Endothelial cell of umbilical vein (primary cell): ENCODE measurements around the gene AK5. TPM values are rescaled to one million over a fixed set of nuclear protein-coding genes. Genes with fewer than 3 reads are reported as not detected.

Experiments
- BruUV-seq: library from RNA; stranded (reverse); fragments of 400-500 nt; replicated peaks from 2 replicates; lab custom pipeline; 2021; lab: Mats Ljungman, UMichigan
- CTCF ChIA-PET: fragments of 300-600, 350-600 bp; sonication (Branson Sonifier 250); formaldehyde crosslinking; loops from one replicate; lab custom pipeline; 2021; ENCODE audit warnings: antibody characterized with exemption, inconsistent platforms; lab: Charles Lee
- POLR2A ChIA-PET: fragments of 300-600, 350-600 bp; sonication (Branson Sonifier 250); formaldehyde crosslinking; loops from one replicate; lab custom pipeline; 2021; ENCODE audit warnings: antibody characterized with exemption, inconsistent platforms; lab: Charles Lee
- DNase-seq: peaks from one replicate; pipeline ENCODE4 v3.0.0-alpha.2; 2011; ENCODE audit warnings: low read depth, low spot score
- FAIRE-seq: peaks from 2 replicates; lab custom pipeline; 2011; peaks lifted over from hg19 to GRCh38; lab: Jason Lieb, UNC
- H2AFZ ChIP-seq: 2 replicates; pipeline ENCODE4 v1.6.0; 2012; ENCODE audit warnings: low read depth, low read length, control low read depth, inconsistent platforms
- H3K27ac ChIP-seq: 2 replicates; pipeline ENCODE4 v1.5.1; 2011; ENCODE audit warnings: low read depth, mild to moderate bottlenecking, control low read depth, low read length, moderate library complexity; ENCODE audit not compliant: insufficient read depth
- H3K27me3 ChIP-seq, 2 experiments: 2 replicates each; pipeline versions ENCODE4 v1.6.0 to v1.6.1; 2011; ENCODE audit warnings: low read length in 2 of 2, mixed read lengths in 1 of 2; ENCODE audit not compliant: control insufficient read depth in 2 of 2, insufficient read depth in 2 of 2
- H3K36me3 ChIP-seq, 2 experiments: 2 replicates in 1 of 2; 3 replicates in 1 of 2; pipeline ENCODE4 v1.5.1; 2011; ENCODE audit warnings: low read length in 2 of 2, mild to moderate bottlenecking in 1 of 2, moderate library complexity in 1 of 2; ENCODE audit not compliant: control insufficient read depth in 2 of 2, insufficient read depth in 2 of 2; ENCODE audit errors: extremely low read depth in 1 of 2
- H3K4me1 ChIP-seq: 3 replicates; pipeline ENCODE4 v1.5.1; 2011; ENCODE audit warnings: mild to moderate bottlenecking, low read length; ENCODE audit not compliant: control insufficient read depth, insufficient read depth; ENCODE audit errors: extremely low read depth
- H3K4me2 ChIP-seq: 2 replicates; pipeline ENCODE4 v1.6.1; 2011; ENCODE audit warnings: low read length, control low read depth, mixed read lengths; ENCODE audit not compliant: insufficient read depth
- H3K4me3 ChIP-seq, 3 experiments: fragments of 200-600 bp in 1 of 3; sonication (generic), shearing (Covaris generic) in 1 of 3; replicated peaks in 1 of 3; 2 replicates each; pipeline ENCODE4 v1.5.1; 2011 to 2016; ENCODE audit warnings: control low read depth in 3 of 3, low read length in 3 of 3, mild to moderate bottlenecking in 2 of 3, inconsistent platforms in 1 of 3, low read depth in 1 of 3, moderate library complexity in 1 of 3; ENCODE audit not compliant: insufficient read depth in 1 of 3
- H3K79me2 ChIP-seq: 2 replicates; pipeline ENCODE4 v1.6.0; 2012; ENCODE audit warnings: low read length, inconsistent platforms; ENCODE audit not compliant: control insufficient read depth, insufficient read depth
- H3K9ac ChIP-seq: replicated peaks from 2 replicates; pipeline ENCODE3; 2011; ENCODE audit warnings: low read length, control low read depth; ENCODE audit not compliant: insufficient read depth; ENCODE audit errors: extremely low read depth
- H3K9me1 ChIP-seq: replicated peaks from 3 replicates; pipeline ENCODE4 v1.6.0; 2011; ENCODE audit warnings: mild to moderate bottlenecking, low read length; ENCODE audit not compliant: control insufficient read depth, insufficient read depth; ENCODE audit errors: extremely low read depth
- H3K9me3 ChIP-seq: replicated peaks from 2 replicates; pipeline ENCODE4 v1.5.1; 2012; ENCODE audit warnings: low read length, inconsistent platforms; ENCODE audit not compliant: control insufficient read depth, insufficient read depth
- H4K20me1 ChIP-seq: replicated peaks from 2 replicates; pipeline ENCODE3; 2011; ENCODE audit warnings: mild to moderate bottlenecking, low read length; ENCODE audit not compliant: control insufficient read depth, insufficient read depth; ENCODE audit errors: extremely low read depth
- EZH2 ChIP-seq: IDR thresholded peaks from 2 replicates; pipeline ENCODE4 v1.6.1; 2012; ENCODE audit warnings: borderline replicate concordance, low read depth, mild to moderate bottlenecking, moderate library complexity, low read length, inconsistent platforms; ENCODE audit not compliant: severe bottlenecking
- GATA2 ChIP-seq: IDR thresholded peaks from 2 replicates; pipeline ENCODE4 v1.7.0; 2011; ENCODE audit warnings: low read depth, mild to moderate bottlenecking, moderate library complexity, mixed read lengths, low read length; ENCODE audit not compliant: insufficient read length, insufficient read depth
- MAX ChIP-seq: IDR thresholded peaks from 2 replicates; pipeline ENCODE4 v1.6.1; 2011; ENCODE audit not compliant: insufficient read depth, insufficient read length
- MYC ChIP-seq: IDR thresholded peaks from one replicate; pipeline ENCODE4 v1.6.1; 2011; ENCODE audit warnings: mild to moderate bottlenecking, low read depth, low read length
- POLR2A ChIP-seq: IDR thresholded peaks from 2 replicates; pipeline ENCODE4 v1.6.1; 2012; ENCODE audit warnings: low read depth, mild to moderate bottlenecking, control low read depth, low read length
- dilution Hi-C: fragments of 300-500 bp; cut with MboI; formaldehyde crosslinking; loops from one replicate; pipeline ENCODE4 v1.15.0; 2019; ENCODE audit warnings: low sequenced_read_pairs; ENCODE audit not compliant: extremely low pct_ligation_motif_present
- intact Hi-C: fragments of 100-400 bp; cut with micrococcal nuclease; formaldehyde crosslinking; loops from one replicate; pipeline ENCODE4 v1.10.0; 2022
- polyA plus RNA-seq, 4 experiments: library from polyadenylated mRNA; depleted of rRNA in 3 of 4; stranded (reverse) in 3 of 4; unstranded in 1 of 4; fragments of >200 nt; gene quantifications; 2 replicates each; pipeline versions ENCODE4 v1.2.1 to v1.2.3, GENCODE V29; 2011 to 2012; ENCODE audit warnings: missing spikeins in 1 of 4
- total RNA-seq: library from RNA; stranded (reverse); gene quantifications from 2 replicates; pipeline ENCODE4 v1.2.3, GENCODE V29; 2021
- TF ChIP-seq, protein P1 (sequence below), 2 donors: IDR thresholded peaks; 1 replicate in 1 of 2; 2 replicates in 1 of 2; pipeline ENCODE4 v1.5.1; 2011; ENCODE audit warnings: low read length in 2 of 2, mild to moderate bottlenecking in 2 of 2, moderate library complexity in 2 of 2, control low read depth in 1 of 2, inconsistent platforms in 1 of 2, low read depth in 1 of 2; ENCODE audit not compliant: insufficient read depth in 1 of 2; ENCODE audit errors: extremely low read depth in 1 of 2

AK5 gene
- total and polyA plus RNA-seq, 2 donors (not counting 3 experiments of a cell fraction or from before 2014, with no cell fraction given), result 5.0 to 7.5 TPM

DNA sequence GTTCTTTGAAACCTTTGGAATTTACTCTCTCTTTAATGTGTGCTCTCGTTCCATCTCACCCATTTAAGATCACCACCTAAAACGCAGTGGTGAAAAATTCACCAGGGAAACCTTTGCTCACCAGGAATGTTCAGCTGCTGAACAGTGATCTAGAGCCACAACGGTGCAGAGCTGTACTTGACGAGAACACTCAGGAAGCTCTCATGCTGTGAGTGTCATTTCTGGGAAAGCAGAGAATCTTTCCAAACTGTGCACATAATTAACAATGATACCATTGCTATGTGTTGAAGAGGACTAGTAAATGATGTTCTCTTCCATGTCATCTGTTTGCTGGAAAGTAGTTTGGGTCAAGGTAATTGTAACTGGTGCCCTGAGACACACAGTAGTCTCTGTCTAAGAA lies 283.5 kb downstream of the AK5 start:
- Histone ChIP-seq H3K9ac (no peak overlapping the region), H3K4me1 (peaks cover 2% of the 10 kb centered on the region), H3K27ac (no peak overlapping the region), H3K9me3 (no peaks in the 10 kb centered on the region), H3K4me2 (no peak overlapping the region), H3K27me3 (no peaks in the 10 kb centered on the region), H2AFZ (no peak overlapping the region), H3K79me2 (no peaks in the 10 kb centered on the region), H3K36me3 (peaks cover 8 to 17% of the 10 kb centered on the region in 2 experiments), H3K9me1 (no peaks in the 10 kb centered on the region), H4K20me1 (no peaks in the 10 kb centered on the region), H3K4me3 (no peak overlapping the region)
- CTCF ChIA-PET, result interaction anchor here (3.4 kb wide), 1 partner anchor 9 kb away, joined by 12 read pairs; no protein-coding TSS in a partner anchor
- no peak for TF ChIP-seq POLR2A
- no peak for TF ChIP-seq MYC
- no peak for TF ChIP-seq GATA2
- no peak for TF ChIP-seq MAX
- DNase-seq, result no peak
- no TSS peak for BruUV-seq
- POLR2A ChIA-PET, result no interaction called here
- dilution Hi-C loops, result no loop called here
- no peak for FAIRE-seq
- intact Hi-C loops, result no loop called here

DNA sequence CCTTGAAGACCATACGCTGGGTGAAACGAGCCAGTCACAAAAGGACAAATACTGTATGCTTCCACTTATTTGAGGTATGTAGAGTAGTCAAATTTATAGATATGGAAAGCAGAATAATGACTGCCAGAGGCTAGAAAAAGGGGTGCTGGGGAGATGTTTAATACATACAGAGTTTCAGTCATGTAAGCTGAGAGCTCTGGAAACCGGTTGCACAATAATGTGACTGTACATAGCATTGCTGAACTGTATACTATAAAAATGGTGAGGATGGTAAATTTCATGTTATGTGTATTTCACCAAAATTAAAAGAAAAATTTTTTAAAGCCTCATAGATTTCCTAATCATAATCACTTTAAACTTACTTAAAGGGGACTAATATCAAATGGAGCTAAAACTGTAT lies 289.8 kb downstream of the AK5 start:
- CTCF ChIA-PET, result no interaction called here
- POLR2A ChIA-PET, result no interaction called here

More for the DNA sequence above, 289.8 kb downstream of the AK5 start:
- dilution Hi-C loops (no loop called here), intact Hi-C loops (no loop called here)
- Histone ChIP-seq H3K27me3 (no peaks in the 10 kb centered on the region), H3K27ac (no peak overlapping the region), H3K4me3 (no peak overlapping the region), H3K36me3 (peaks cover 3 to 14% of the 10 kb centered on the region in 2 experiments), H3K9me3 (no peaks in the 10 kb centered on the region), H3K79me2 (no peaks in the 10 kb centered on the region), H3K4me1 (no peaks in the 10 kb centered on the region), H4K20me1 (no peaks in the 10 kb centered on the region), H3K9me1 (no peaks in the 10 kb centered on the region), H3K9ac (no peak overlapping the region), H3K4me2 (no peak overlapping the region), H2AFZ (no peak overlapping the region)
- FAIRE-seq (no peak), DNase-seq (no peak)
- TF ChIP-seq GATA2 (no peak), EZH2 (no peak)
- TF ChIP-seq, protein P1, sequence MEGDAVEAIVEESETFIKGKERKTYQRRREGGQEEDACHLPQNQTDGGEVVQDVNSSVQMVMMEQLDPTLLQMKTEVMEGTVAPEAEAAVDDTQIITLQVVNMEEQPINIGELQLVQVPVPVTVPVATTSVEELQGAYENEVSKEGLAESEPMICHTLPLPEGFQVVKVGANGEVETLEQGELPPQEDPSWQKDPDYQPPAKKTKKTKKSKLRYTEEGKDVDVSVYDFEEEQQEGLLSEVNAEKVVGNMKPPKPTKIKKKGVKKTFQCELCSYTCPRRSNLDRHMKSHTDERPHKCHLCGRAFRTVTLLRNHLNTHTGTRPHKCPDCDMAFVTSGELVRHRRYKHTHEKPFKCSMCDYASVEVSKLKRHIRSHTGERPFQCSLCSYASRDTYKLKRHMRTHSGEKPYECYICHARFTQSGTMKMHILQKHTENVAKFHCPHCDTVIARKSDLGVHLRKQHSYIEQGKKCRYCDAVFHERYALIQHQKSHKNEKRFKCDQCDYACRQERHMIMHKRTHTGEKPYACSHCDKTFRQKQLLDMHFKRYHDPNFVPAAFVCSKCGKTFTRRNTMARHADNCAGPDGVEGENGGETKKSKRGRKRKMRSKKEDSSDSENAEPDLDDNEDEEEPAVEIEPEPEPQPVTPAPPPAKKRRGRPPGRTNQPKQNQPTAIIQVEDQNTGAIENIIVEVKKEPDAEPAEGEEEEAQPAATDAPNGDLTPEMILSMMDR (IDR thresholded peaks at IDR 0.05; ENCODE audit: extremely low read depth in 1 of 2, insufficient read depth in 1 of 2, low read depth in 1 of 2, low read length in 2 of 2), result no peak
- no TSS peak for BruUV-seq
